WTC11 (cell line): ENCODE measurements around the gene TPRG1L.

ENCODE experiments used
- ATF2 ChIP-seq: sonication (generic); formaldehyde crosslinking; IDR thresholded peaks from 2 replicates; pipeline ENCODE4 v1.8.1; 2022; ENCODE audit warnings: low read depth, missing genetic modification reagents, borderline replicate concordance
- CBFB ChIP-seq: sonication (generic); formaldehyde crosslinking; IDR thresholded peaks from 2 replicates; pipeline ENCODE4 v1.8.1; 2022; ENCODE audit warnings: mild to moderate bottlenecking, low read depth, missing genetic modification reagents
- E2F1 ChIP-seq: sonication (generic); formaldehyde crosslinking; IDR thresholded peaks from 2 replicates; pipeline ENCODE4 v1.8.0; 2022; ENCODE audit warnings: mild to moderate bottlenecking, missing genetic modification reagents
- FOXK1 ChIP-seq: sonication (generic); formaldehyde crosslinking; IDR thresholded peaks from 2 replicates; pipeline ENCODE4 v1.8.0; 2022; ENCODE audit warnings: mild to moderate bottlenecking, moderate library complexity, missing genetic modification reagents
- JUN ChIP-seq: sonication (generic); formaldehyde crosslinking; IDR thresholded peaks from 2 replicates; pipeline ENCODE4 v1.8.0; 2023; ENCODE audit warnings: mild to moderate bottlenecking, missing genetic modification reagents
- ZNF396 ChIP-seq: fragments of 250-450 bp; sonication (Bioruptor Pico); IDR thresholded peaks from 2 replicates; pipeline ENCODE4 v1.8.0; 2021; ENCODE audit warnings: mild to moderate bottlenecking, moderate library complexity, borderline replicate concordance
- TF ChIP-seq, protein P1 (sequence below): sonication (generic); formaldehyde crosslinking; IDR thresholded peaks from 2 replicates; pipeline ENCODE4 v1.8.0; 2023; ENCODE audit warnings: missing genetic modification reagents, mild to moderate bottlenecking, borderline replicate concordance
- TF ChIP-seq, protein P2 (sequence below): fragments of 200-600 bp; IDR thresholded peaks from 2 replicates; pipeline ENCODE4 v1.8.0; 2022; ENCODE audit warnings: antibody characterized with exemption
- TF ChIP-seq, protein P3 (sequence below): sonication (generic); formaldehyde crosslinking; IDR thresholded peaks from 2 replicates; pipeline ENCODE4 v1.8.0; 2022; ENCODE audit warnings: missing genetic modification reagents
- TF ChIP-seq, protein P4 (sequence below): sonication (generic); formaldehyde crosslinking; IDR thresholded peaks from 2 replicates; pipeline ENCODE4 v1.8.1; 2023; ENCODE audit warnings: mild to moderate bottlenecking, missing genetic modification reagents, moderate library complexity
- TF ChIP-seq, protein P5 (sequence below): sonication (generic); formaldehyde crosslinking; IDR thresholded peaks from 2 replicates; pipeline ENCODE4 v1.8.0; 2023; ENCODE audit warnings: missing genetic modification reagents
- TF ChIP-seq, protein P6 (sequence below): sonication (generic); formaldehyde crosslinking; IDR thresholded peaks from 2 replicates; pipeline ENCODE4 v1.8.1; 2022; ENCODE audit warnings: missing genetic modification reagents, borderline replicate concordance

DNA sequence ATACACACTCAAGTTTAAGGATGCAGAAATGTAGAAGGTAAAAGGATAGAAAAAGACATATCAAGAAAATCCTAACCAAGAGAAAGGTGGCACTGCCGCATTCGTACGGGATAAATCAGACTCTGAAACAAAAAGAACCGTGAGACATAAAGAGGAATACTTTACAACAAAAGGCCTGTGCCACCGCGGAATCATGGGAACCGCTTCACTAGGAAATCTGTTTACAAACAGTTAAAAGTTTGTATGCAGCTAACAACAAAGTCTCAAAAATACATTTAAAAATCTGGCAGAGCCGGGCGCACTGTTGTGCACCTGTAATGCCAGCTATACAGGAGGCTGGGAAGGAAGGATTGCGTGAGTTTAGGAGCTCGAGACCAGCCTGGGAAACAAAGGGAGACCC lies 17.0 kb downstream of the TPRG1L start:
- TF ChIP-seq E2F1 (no peak), FOXK1 (CRISPR knock-in tag) (no peak), JUN (CRISPR knock-in tag) (no peak), ZNF396 (CRISPR knock-in tag) (no peak), ATF2 (CRISPR knock-in tag) (no peak), CBFB (no peak)
- TF ChIP-seq, protein P1, sequence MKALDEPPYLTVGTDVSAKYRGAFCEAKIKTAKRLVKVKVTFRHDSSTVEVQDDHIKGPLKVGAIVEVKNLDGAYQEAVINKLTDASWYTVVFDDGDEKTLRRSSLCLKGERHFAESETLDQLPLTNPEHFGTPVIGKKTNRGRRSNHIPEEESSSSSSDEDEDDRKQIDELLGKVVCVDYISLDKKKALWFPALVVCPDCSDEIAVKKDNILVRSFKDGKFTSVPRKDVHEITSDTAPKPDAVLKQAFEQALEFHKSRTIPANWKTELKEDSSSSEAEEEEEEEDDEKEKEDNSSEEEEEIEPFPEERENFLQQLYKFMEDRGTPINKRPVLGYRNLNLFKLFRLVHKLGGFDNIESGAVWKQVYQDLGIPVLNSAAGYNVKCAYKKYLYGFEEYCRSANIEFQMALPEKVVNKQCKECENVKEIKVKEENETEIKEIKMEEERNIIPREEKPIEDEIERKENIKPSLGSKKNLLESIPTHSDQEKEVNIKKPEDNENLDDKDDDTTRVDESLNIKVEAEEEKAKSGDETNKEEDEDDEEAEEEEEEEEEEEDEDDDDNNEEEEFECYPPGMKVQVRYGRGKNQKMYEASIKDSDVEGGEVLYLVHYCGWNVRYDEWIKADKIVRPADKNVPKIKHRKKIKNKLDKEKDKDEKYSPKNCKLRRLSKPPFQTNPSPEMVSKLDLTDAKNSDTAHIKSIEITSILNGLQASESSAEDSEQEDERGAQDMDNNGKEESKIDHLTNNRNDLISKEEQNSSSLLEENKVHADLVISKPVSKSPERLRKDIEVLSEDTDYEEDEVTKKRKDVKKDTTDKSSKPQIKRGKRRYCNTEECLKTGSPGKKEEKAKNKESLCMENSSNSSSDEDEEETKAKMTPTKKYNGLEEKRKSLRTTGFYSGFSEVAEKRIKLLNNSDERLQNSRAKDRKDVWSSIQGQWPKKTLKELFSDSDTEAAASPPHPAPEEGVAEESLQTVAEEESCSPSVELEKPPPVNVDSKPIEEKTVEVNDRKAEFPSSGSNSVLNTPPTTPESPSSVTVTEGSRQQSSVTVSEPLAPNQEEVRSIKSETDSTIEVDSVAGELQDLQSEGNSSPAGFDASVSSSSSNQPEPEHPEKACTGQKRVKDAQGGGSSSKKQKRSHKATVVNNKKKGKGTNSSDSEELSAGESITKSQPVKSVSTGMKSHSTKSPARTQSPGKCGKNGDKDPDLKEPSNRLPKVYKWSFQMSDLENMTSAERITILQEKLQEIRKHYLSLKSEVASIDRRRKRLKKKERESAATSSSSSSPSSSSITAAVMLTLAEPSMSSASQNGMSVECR (CRISPR knock-in tag) = no peak
- TF ChIP-seq, protein P2, sequence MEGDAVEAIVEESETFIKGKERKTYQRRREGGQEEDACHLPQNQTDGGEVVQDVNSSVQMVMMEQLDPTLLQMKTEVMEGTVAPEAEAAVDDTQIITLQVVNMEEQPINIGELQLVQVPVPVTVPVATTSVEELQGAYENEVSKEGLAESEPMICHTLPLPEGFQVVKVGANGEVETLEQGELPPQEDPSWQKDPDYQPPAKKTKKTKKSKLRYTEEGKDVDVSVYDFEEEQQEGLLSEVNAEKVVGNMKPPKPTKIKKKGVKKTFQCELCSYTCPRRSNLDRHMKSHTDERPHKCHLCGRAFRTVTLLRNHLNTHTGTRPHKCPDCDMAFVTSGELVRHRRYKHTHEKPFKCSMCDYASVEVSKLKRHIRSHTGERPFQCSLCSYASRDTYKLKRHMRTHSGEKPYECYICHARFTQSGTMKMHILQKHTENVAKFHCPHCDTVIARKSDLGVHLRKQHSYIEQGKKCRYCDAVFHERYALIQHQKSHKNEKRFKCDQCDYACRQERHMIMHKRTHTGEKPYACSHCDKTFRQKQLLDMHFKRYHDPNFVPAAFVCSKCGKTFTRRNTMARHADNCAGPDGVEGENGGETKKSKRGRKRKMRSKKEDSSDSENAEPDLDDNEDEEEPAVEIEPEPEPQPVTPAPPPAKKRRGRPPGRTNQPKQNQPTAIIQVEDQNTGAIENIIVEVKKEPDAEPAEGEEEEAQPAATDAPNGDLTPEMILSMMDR = no peak
- TF ChIP-seq, protein P3, sequence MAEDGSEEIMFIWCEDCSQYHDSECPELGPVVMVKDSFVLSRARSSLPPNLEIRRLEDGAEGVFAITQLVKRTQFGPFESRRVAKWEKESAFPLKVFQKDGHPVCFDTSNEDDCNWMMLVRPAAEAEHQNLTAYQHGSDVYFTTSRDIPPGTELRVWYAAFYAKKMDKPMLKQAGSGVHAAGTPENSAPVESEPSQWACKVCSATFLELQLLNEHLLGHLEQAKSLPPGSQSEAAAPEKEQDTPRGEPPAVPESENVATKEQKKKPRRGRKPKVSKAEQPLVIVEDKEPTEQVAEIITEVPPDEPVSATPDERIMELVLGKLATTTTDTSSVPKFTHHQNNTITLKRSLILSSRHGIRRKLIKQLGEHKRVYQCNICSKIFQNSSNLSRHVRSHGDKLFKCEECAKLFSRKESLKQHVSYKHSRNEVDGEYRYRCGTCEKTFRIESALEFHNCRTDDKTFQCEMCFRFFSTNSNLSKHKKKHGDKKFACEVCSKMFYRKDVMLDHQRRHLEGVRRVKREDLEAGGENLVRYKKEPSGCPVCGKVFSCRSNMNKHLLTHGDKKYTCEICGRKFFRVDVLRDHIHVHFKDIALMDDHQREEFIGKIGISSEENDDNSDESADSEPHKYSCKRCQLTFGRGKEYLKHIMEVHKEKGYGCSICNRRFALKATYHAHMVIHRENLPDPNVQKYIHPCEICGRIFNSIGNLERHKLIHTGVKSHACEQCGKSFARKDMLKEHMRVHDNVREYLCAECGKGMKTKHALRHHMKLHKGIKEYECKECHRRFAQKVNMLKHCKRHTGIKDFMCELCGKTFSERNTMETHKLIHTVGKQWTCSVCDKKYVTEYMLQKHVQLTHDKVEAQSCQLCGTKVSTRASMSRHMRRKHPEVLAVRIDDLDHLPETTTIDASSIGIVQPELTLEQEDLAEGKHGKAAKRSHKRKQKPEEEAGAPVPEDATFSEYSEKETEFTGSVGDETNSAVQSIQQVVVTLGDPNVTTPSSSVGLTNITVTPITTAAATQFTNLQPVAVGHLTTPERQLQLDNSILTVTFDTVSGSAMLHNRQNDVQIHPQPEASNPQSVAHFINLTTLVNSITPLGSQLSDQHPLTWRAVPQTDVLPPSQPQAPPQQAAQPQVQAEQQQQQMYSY (CRISPR knock-in tag) = no peak
- TF ChIP-seq, protein P4, sequence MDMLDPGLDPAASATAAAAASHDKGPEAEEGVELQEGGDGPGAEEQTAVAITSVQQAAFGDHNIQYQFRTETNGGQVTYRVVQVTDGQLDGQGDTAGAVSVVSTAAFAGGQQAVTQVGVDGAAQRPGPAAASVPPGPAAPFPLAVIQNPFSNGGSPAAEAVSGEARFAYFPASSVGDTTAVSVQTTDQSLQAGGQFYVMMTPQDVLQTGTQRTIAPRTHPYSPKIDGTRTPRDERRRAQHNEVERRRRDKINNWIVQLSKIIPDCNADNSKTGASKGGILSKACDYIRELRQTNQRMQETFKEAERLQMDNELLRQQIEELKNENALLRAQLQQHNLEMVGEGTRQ = no peak
- TF ChIP-seq, protein P5, sequence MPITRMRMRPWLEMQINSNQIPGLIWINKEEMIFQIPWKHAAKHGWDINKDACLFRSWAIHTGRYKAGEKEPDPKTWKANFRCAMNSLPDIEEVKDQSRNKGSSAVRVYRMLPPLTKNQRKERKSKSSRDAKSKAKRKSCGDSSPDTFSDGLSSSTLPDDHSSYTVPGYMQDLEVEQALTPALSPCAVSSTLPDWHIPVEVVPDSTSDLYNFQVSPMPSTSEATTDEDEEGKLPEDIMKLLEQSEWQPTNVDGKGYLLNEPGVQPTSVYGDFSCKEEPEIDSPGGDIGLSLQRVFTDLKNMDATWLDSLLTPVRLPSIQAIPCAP (CRISPR knock-in tag) = no peak
- TF ChIP-seq, protein P6, sequence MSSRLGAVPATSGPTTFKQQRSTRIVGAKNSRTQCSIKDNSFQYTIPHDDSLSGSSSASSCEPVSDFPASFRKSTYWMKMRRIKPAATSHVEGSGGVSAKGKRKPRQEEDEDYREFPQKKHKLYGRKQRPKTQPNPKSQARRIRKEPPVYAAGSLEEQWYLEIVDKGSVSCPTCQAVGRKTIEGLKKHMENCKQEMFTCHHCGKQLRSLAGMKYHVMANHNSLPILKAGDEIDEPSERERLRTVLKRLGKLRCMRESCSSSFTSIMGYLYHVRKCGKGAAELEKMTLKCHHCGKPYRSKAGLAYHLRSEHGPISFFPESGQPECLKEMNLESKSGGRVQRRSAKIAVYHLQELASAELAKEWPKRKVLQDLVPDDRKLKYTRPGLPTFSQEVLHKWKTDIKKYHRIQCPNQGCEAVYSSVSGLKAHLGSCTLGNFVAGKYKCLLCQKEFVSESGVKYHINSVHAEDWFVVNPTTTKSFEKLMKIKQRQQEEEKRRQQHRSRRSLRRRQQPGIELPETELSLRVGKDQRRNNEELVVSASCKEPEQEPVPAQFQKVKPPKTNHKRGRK = no peak
